Fibroblast of mammary gland (primary cell): ENCODE measurements around the gene JMJD6.

ENCODE experiments used
- DNase-seq: peaks from one replicate; pipeline ENCODE4 v3.0.0-alpha.2; 2010; ENCODE audit warnings: low read depth
- H3K4me3 ChIP-seq: 2 replicates; pipeline ENCODE4 v1.5.1; 2011; ENCODE audit warnings: low read depth, mild to moderate bottlenecking, low read length, moderate library complexity; ENCODE audit not compliant: control insufficient read depth
- CTCF ChIP-seq: conservative IDR thresholded peaks from 2 replicates; pipeline ENCODE4 v1.5.1; 2011; ENCODE audit warnings: low read depth, low read length, inconsistent platforms; ENCODE audit not compliant: control insufficient read depth, insufficient read depth

The JMJD6 gene

GRCh38 chr17:76685846-76686245, 40.6 kb downstream of the JMJD6 start:
- TF ChIP-seq CTCF: no peak
- H3K4me3 ChIP-seq: no peak overlapping the region
- no peak for DNase-seq

- no peak overlapping the region for H3K4me3 ChIP-seq
- no peak for TF ChIP-seq CTCF
- DNase-seq: no peak
These were observed 41.0 kb downstream of the JMJD6 start for GRCh38 chr17:76685366-76685765.

- no peak for DNase-seq
- no peak overlapping the region for H3K4me3 ChIP-seq
- TF ChIP-seq CTCF: no peak
These were observed 41.6 kb downstream of the JMJD6 start for GRCh38 chr17:76684756-76685155.

GRCh38 chr17:76683921-76684745, 42.3 kb downstream of the JMJD6 start:
- H3K4me3 ChIP-seq: no peak overlapping the region
- no peak for TF ChIP-seq CTCF
- DNase-seq: no peak

GRCh38 chr17:76683011-76683755, 43.2 kb downstream of the JMJD6 start:
- peak; percentile 15 for TF ChIP-seq CTCF

GRCh38 chr17:76682296-76682695, 44.1 kb downstream of the JMJD6 start:
- DNase-seq: peak; percentile 81
- TF ChIP-seq CTCF: no peak
- no peak overlapping the region for H3K4me3 ChIP-seq

More at GRCh38 chr17:76683011-76683755, 43.2 kb downstream of the JMJD6 start:
- no peak overlapping the region for H3K4me3 ChIP-seq
- DNase-seq: peak; percentile 32
